ENCODE results near the gene STX17.

Gene STX17

DNA sequence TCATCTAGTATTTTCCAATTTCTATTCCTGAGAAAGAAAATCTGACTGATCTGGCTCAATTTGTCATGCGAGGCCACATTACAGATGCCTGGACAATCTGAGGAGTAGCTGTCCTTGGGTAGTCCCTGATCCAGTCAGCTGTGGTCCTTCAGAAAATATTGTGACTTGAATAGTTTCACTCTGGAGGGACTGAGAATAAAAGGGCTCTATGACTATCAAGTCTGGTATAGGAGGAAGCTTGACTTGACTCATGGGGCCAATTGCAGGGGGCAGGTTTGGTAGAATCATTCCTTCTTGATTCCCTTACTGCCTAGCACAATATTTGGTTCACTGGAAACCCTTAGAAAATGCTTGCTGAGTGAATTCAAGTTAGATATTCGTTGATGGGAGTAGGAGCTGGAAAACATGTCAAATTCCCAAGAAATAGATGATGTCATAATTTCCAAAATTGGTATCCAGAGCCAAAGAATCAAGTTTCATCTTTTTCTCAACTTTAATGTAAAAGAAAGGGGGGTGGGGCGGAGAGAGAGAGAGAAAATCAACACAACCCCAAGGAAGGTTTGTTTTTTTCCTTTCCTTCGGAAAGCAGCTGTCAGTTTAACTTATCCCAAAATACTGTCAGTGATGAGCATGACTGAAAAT lies 32.4 kb upstream of the STX17 start:
- TF ChIP-seq, protein P1, sequence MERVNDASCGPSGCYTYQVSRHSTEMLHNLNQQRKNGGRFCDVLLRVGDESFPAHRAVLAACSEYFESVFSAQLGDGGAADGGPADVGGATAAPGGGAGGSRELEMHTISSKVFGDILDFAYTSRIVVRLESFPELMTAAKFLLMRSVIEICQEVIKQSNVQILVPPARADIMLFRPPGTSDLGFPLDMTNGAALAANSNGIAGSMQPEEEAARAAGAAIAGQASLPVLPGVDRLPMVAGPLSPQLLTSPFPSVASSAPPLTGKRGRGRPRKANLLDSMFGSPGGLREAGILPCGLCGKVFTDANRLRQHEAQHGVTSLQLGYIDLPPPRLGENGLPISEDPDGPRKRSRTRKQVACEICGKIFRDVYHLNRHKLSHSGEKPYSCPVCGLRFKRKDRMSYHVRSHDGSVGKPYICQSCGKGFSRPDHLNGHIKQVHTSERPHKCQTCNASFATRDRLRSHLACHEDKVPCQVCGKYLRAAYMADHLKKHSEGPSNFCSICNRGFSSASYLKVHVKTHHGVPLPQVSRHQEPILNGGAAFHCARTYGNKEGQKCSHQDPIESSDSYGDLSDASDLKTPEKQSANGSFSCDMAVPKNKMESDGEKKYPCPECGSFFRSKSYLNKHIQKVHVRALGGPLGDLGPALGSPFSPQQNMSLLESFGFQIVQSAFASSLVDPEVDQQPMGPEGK (CRISPR knock-in tag; IDR thresholded peaks at IDR 0.05; ENCODE audit: borderline replicate concordance) = no peak
- TF ChIP-seq SNAI2 (CRISPR knock-in tag; IDR thresholded peaks at IDR 0.05) (no peak), OSR1 (CRISPR knock-in tag; IDR thresholded peaks at IDR 0.05) (no peak), ZC3H10 (CRISPR knock-in tag; IDR thresholded peaks at IDR 0.05) (no peak), ZFP30 (CRISPR knock-in tag; IDR thresholded peaks at IDR 0.05) (no peak), ESRRG (CRISPR knock-in tag; IDR thresholded peaks at IDR 0.05) (no peak)
- ATAC-seq = no peak

DNA sequence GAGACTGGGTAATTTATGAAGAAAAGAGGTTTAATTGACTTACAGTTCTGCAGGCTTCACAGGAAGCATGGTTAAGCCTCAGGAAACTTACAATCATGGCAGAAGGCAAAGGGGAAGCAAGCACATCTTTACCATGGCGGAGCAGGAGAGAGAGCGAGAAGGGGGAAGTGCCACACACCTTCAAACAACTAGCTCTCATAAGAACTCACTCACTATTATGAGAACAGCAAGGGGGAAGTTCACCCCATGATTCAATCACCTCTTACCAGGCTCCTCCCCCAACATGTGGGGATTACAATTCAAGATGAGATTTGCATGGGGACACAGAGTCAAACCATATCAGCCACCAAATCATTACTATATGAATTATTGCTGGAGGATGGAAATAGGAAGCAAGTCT lies 30.3 kb upstream of the STX17 start:
- no peak for ATAC-seq

DNA sequence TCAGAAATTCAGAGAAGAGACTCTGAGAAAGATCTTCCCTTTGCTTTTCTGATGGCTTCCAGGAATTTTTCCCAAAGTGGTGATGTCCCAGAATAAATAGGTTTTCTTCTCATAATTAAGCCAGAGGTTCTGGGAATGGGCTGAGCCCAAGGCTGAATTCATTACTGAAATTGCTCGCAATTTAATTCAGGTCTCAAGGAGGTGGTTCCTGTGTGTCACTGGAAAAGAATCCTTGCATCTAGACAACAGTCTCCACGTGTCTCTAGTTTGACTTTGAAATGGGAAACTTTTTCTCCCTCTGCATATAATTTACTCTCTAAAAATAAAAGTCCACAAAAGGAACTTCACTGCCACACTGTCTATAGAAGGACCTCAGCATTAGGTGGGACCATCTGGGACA lies 27.8 kb upstream of the STX17 start:
- ATAC-seq = peak; percentile 77

More for the DNA sequence above, 30.3 kb upstream of the STX17 start:
- TF ChIP-seq ZNF565 (CRISPR knock-in tag; conservative IDR thresholded peaks at IDR 0.05; ENCODE audit: low read depth) (no peak), GLIS3 (CRISPR knock-in tag; IDR thresholded peaks at IDR 0.05) (no peak), ESRRG (CRISPR knock-in tag; IDR thresholded peaks at IDR 0.05) (no peak), PPARA (CRISPR knock-in tag; IDR thresholded peaks at IDR 0.05; ENCODE audit: borderline replicate concordance) (no peak), ZNF8 (CRISPR knock-in tag; IDR thresholded peaks at IDR 0.05) (no peak), RARB (CRISPR knock-in tag; IDR thresholded peaks at IDR 0.05) (no peak), ZNF70 (CRISPR knock-in tag; IDR thresholded peaks at IDR 0.05) (no peak), TCF4 (CRISPR knock-in tag; IDR thresholded peaks at IDR 0.05; ENCODE audit: borderline replicate concordance) (no peak), CSDC2 (CRISPR knock-in tag; IDR thresholded peaks at IDR 0.05) (no peak), SNAI2 (CRISPR knock-in tag; IDR thresholded peaks at IDR 0.05) (no peak), BACH2 (CRISPR knock-in tag; IDR thresholded peaks at IDR 0.05; ENCODE audit: borderline replicate concordance) (no peak), ARNTL (CRISPR knock-in tag; IDR thresholded peaks at IDR 0.05; ENCODE audit: borderline replicate concordance, low read depth) (no peak)

More for the DNA sequence above, 27.8 kb upstream of the STX17 start:
- TF ChIP-seq, protein P2, sequence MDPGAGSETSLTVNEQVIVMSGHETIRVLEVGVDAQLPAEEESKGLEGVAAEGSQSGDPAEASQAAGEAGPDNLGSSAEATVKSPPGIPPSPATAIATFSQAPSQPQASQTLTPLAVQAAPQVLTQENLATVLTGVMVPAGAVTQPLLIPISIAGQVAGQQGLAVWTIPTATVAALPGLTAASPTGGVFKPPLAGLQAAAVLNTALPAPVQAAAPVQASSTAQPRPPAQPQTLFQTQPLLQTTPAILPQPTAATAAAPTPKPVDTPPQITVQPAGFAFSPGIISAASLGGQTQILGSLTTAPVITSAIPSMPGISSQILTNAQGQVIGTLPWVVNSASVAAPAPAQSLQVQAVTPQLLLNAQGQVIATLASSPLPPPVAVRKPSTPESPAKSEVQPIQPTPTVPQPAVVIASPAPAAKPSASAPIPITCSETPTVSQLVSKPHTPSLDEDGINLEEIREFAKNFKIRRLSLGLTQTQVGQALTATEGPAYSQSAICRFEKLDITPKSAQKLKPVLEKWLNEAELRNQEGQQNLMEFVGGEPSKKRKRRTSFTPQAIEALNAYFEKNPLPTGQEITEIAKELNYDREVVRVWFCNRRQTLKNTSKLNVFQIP (CRISPR knock-in tag; IDR thresholded peaks at IDR 0.05; ENCODE audit: borderline replicate concordance, low read depth) = no peak
- TF ChIP-seq CSDC2 (CRISPR knock-in tag; IDR thresholded peaks at IDR 0.05) = no peak
- TF ChIP-seq, protein P3, sequence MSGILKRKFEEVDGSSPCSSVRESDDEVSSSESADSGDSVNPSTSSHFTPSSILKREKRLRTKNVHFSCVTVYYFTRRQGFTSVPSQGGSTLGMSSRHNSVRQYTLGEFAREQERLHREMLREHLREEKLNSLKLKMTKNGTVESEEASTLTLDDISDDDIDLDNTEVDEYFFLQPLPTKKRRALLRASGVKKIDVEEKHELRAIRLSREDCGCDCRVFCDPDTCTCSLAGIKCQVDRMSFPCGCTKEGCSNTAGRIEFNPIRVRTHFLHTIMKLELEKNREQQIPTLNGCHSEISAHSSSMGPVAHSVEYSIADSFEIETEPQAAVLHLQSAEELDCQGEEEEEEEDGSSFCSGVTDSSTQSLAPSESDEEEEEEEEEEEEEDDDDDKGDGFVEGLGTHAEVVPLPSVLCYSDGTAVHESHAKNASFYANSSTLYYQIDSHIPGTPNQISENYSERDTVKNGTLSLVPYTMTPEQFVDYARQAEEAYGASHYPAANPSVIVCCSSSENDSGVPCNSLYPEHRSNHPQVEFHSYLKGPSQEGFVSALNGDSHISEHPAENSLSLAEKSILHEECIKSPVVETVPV (CRISPR knock-in tag; IDR thresholded peaks at IDR 0.05) = no peak
- no peak for TF ChIP-seq ARNTL (CRISPR knock-in tag; IDR thresholded peaks at IDR 0.05; ENCODE audit: borderline replicate concordance, low read depth)
- TF ChIP-seq, protein P4, sequence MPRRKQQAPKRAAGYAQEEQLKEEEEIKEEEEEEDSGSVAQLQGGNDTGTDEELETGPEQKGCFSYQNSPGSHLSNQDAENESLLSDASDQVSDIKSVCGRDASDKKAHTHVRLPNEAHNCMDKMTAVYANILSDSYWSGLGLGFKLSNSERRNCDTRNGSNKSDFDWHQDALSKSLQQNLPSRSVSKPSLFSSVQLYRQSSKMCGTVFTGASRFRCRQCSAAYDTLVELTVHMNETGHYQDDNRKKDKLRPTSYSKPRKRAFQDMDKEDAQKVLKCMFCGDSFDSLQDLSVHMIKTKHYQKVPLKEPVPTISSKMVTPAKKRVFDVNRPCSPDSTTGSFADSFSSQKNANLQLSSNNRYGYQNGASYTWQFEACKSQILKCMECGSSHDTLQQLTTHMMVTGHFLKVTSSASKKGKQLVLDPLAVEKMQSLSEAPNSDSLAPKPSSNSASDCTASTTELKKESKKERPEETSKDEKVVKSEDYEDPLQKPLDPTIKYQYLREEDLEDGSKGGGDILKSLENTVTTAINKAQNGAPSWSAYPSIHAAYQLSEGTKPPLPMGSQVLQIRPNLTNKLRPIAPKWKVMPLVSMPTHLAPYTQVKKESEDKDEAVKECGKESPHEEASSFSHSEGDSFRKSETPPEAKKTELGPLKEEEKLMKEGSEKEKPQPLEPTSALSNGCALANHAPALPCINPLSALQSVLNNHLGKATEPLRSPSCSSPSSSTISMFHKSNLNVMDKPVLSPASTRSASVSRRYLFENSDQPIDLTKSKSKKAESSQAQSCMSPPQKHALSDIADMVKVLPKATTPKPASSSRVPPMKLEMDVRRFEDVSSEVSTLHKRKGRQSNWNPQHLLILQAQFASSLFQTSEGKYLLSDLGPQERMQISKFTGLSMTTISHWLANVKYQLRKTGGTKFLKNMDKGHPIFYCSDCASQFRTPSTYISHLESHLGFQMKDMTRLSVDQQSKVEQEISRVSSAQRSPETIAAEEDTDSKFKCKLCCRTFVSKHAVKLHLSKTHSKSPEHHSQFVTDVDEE (CRISPR knock-in tag; IDR thresholded peaks at IDR 0.05) = no peak
- TF ChIP-seq, protein P1 (CRISPR knock-in tag; IDR thresholded peaks at IDR 0.05; ENCODE audit: borderline replicate concordance) = no peak
- TF ChIP-seq ZFP30 (CRISPR knock-in tag; IDR thresholded peaks at IDR 0.05) = no peak
- no peak for TF ChIP-seq ZNF8 (CRISPR knock-in tag; IDR thresholded peaks at IDR 0.05)
- TF ChIP-seq ZC3H10 (CRISPR knock-in tag; IDR thresholded peaks at IDR 0.05) = no peak
- TF ChIP-seq TOX (CRISPR knock-in tag; IDR thresholded peaks at IDR 0.05; ENCODE audit: borderline replicate concordance) = no peak

Data from SK-N-SH treated with all-trans-retinoic acid at 6 μM for 48 hours (cell line).